GM18511 (cell line): ENCODE data around the gene ENPP7.

Source experiments
- ATAC-seq: cut with Tn5 transposase; IDR thresholded peaks from one replicate; pipeline ENCODE4 v1.9.1; 2021; ENCODE audit warnings: mild to moderate bottlenecking, moderate library complexity; ENCODE audit not compliant: unreplicated experiment

ENPP7 gene, protein sequence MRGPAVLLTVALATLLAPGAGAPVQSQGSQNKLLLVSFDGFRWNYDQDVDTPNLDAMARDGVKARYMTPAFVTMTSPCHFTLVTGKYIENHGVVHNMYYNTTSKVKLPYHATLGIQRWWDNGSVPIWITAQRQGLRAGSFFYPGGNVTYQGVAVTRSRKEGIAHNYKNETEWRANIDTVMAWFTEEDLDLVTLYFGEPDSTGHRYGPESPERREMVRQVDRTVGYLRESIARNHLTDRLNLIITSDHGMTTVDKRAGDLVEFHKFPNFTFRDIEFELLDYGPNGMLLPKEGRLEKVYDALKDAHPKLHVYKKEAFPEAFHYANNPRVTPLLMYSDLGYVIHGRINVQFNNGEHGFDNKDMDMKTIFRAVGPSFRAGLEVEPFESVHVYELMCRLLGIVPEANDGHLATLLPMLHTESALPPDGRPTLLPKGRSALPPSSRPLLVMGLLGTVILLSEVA

DNA sequence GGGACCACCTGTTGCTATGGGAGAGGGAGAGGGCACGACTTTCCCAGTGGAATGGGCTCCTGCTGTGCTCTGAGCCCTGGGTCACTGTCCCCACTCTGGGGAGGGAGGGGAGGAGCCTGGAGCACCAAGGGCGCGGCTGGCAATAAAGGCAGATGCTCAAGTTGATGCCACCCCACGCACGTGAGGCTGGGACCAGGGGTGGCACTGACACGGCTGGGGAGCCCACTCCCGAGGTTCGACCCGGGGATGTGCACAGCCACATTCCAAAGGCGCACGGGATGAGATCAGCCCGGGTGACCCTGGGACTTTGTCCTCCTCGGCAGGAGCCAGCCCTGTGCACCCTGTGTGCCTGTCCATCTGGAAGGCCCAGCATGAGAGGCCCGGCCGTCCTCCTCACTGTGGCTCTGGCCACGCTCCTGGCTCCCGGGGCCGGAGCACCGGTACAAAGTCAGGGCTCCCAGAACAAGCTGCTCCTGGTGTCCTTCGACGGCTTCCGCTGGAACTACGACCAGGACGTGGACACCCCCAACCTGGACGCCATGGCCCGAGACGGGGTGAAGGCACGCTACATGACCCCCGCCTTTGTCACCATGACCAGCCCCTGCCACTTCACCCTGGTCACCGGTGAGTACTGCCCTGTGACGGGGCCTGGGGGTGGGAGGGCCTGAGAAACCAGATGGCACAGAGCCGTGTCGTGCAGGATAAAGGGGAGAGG, at the start of gene ENPP7:
ENPP7 (plus strand) TSS at position 175 of the 715 bp plus-strand sequence; CDS start at position 372, 197 bp downstream.
- ATAC-seq = no peak

DNA sequence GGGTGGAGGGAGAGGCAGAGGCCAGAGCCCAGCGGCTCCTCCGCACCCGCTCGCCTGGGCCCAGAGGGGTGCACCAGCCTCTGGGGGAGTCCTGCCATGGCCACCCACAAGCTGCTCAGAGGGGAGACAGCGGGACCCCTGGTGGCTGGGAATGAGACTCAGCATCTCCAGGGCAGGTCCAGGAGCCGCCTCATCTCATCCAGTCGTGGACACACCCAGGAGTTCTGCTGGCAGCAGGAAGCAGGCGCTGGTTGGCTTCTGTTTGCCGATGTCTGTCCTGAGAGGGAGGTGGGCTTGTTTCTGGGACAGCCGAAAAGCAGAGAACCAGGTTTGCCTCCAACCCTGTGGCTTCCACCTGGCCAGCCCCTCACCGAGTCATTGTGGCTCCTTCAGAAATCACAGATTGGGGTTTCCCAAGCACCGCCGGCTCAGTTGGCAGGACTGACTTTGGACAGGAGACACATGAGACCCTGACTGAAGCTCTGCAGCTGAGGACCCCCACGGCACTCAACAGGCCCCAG, 49.6 kb upstream of the ENPP7 start:
- no peak for ATAC-seq

GRCh38 chr17:79681628-79682261, 49.0 kb upstream of the ENPP7 start:
- no peak for ATAC-seq

DNA sequence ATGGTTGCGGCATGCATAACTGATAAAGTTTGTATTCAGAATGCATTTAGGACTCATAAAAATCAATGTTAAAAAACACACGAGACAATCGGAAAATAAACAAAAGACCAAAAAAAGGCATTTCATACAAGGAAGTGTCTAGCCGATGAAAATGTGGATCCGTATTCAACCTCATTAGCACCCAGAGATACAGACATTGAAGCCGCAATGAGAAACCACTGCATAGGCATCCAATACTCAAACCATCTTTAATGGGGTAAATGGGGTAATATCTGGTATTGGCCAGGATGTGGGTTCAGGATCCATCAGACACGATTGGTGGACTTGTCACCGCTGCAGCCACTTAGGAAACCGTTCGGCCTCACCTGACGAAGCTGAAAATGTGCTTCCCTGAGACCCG, 47.4 kb upstream of the ENPP7 start:
- no peak for ATAC-seq

DNA sequence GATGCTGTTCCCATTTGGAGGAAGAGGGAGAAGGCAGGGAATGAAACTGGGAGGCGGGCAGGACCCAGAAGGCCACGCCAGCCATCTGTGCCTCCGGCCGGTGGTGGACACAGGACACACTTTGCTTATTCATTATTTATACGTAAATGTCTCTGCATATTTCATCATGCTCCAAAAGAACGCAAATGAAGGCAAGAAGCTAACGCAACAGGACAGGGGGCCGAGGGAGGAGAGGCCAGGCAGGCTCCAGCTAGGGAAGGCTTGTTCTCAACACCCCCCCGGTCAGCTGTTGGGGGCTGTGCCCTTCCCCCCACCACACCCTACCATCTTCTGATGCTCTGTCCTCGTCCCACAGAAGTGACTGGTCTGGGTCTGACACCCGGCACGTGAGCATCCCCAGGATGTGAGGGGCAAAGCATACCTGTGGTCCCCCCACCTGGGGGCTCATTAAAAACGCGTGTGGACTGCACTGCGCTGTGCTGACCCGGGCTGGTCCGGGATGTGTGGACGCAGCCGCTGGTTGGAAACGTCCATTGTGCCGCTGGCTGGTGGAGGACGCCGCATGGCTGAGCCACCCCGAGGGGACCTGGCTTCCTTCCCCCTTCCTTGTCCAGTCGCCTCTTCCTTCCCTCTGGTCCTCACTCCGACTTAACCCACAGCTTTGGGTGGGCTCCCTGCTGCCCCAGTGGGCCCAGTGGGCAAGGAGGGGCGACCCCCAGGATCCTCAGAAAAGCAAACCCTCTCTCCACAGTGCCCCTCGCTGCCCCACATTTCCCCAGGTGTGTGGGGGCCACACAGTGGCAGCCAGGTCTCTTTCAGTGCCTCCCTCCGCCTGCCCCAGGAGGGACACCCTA, 46.4 kb upstream of the ENPP7 start:
- ATAC-seq = no peak

GRCh38 chr17:79685121-79685520, 45.6 kb upstream of the ENPP7 start:
- ATAC-seq = no peak

DNA sequence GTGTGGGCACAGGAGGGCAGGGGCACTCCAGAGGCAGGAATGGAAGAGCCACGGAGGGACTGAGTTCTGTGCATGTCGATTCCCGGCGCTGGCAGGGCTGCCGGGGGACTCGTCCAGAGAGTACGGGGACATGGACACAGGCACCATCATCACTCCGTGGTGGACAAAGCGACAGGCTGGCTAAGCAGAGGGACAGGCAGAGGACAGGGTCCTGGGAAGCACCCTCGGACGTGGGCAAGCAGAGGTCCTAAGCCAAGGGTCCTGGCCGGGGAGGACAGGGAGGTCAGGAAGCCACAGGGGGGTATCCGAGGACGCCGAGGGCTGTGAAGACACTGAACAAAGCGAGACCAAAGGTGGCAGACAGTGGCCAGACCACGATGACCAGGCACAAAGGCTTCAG, 44.3 kb upstream of the ENPP7 start:
- ATAC-seq = no peak

DNA sequence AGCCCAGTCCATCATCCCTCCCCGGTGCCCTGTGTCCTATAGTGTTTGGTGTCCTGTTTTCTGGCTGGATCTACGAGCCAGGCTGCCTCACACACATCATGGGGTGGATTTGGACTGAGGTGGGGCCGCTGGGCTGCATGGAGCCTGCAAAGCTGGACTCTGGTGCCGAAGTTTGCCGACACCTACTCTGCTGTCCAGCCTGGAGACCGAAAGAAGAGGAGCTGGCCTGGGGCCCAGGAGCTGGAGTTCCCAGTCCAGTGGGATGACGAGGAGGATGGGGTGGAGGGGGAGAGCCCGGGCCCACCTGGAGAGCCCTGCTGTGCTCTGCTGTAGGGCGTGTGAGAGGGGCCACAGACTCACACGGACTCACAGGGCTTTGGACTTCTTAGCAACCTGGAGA, 40.3 kb upstream of the ENPP7 start:
- ATAC-seq = no peak

- no peak for ATAC-seq
Observed at GRCh38 chr17:79690988-79691836, 39.5 kb upstream of the ENPP7 start.

DNA sequence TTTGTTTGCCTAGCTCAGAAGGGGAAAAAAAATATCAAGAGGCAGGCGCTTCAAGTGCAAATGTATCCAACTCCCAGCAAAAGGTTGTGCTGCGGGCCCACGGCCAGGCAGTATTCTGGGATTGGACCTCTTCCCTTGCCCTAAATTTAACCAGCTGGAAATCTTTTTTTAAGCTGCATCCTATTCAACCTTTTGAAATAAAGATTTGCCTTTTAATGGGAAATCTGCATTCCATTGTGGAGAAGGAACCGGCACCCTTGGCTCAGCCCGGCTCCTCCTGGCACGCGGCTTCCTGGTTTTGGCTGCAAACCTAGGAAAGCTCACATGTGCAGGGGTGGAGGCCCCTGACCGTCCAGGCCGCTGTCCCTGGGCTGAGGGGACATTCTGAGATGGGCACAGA, 38.8 kb upstream of the ENPP7 start:
- ATAC-seq = no peak

- no peak for ATAC-seq
Observed at GRCh38 chr17:79693419-79693818, 37.3 kb upstream of the ENPP7 start.

- no peak for ATAC-seq
Observed at GRCh38 chr17:79695293-79695790, 35.4 kb upstream of the ENPP7 start.

DNA sequence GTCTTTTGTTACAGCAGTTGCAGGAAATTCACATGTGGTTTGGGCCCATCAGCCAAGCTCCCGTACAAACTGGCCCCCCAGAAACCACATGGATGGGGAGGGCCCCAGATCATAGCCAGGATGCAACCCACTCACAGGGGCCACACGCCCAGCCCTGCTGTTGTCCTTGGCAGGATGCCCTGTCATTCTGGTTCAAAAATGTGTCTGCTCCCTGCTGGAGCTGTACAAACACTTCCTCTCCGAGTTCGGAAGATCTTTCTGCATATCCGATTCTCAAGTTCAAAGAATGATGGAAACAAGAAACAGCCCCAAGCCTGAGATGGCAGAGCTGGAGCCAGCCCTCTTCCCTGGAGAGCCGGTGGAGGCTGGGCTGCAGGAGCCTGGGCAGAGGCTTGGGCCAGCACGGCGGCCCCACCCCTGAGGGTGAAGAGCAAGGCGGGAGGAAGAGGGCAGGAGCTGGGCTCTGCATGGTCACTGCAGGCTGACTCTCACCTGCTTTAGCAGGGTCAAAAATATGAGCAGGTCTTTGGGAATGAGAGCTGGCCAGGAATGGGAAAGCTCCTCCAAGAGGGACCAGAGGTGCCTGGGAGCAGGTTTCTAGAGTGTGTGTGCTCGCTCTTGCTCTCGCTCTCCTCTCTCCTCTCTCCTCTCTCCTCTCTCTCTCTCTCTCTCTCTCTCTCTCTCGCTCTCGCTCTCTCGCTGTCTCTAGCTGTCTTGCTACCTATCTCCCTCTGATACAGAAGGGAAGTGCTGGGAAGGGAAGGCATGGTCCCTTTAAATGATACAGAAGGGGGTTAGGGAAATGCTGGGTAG, 34.7 kb upstream of the ENPP7 start:
- ATAC-seq = no peak

DNA sequence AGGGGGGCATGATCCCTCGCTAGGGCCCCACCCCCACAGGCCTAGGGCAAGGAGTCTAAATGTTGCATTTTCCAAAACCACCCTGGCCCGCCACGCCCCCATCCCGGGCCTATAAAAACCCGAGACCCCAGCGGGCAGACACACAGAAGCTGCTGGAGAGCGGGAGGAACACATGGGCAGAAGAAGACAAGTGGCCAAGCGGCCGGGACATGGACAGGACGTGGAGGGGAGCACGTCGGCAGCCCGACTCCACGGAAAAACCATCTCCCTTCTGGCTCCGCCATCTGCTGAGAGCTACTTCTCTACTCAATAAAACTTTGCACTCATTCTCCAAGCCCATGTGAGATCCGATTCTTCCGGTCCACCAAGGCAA, 34.1 kb upstream of the ENPP7 start:
- no peak for ATAC-seq

- no peak for ATAC-seq
Observed at GRCh38 chr17:79698146-79698846, 32.4 kb upstream of the ENPP7 start.

GRCh38 chr17:79699386-79700036, 31.2 kb upstream of the ENPP7 start:
- no peak for ATAC-seq

- ATAC-seq = no peak
Observed at GRCh38 chr17:79700592-79700991, 30.2 kb upstream of the ENPP7 start.

- ATAC-seq = no peak
Observed at GRCh38 chr17:79702034-79702433, 28.7 kb upstream of the ENPP7 start.
